ENCODE data around the gene PTPRQ. TPM values are rescaled to one million over a fixed set of nuclear protein-coding genes. Genes with fewer than 3 reads are reported as not detected.

Gene PTPRQ
- polyA plus RNA-seq, 1 donor (not counting 4 experiments of a cell fraction or from before 2014, with no cell fraction given), result 0.01 TPM

GRCh38 chr12:80625051-80625450 is 181.0 kb downstream of the PTPRQ start:
- H3K27ac ChIP-seq (ENCODE audit: control insufficient read depth, insufficient read depth, low read length), result no peak overlapping the region
- TF ChIP-seq EZH2 (IDR thresholded peaks at IDR 0.05; ENCODE audit: low read length) (no peak), CTCF (optimal IDR thresholded peaks at IDR 0.05 in 1 of 3, IDR thresholded peaks at IDR 0.05 in 1 of 3, conservative IDR thresholded peaks at IDR 0.05 in 1 of 3; ENCODE audit: extremely low read depth in 1 of 3, insufficient read depth in 2 of 3, low read length in 3 of 3) (no peak)
- H3K4me3 ChIP-seq (ENCODE audit: control insufficient read depth in 2 of 3, extremely low read depth in 1 of 3, insufficient read depth in 2 of 3, low read depth in 1 of 3, low read length in 3 of 3), result no peak overlapping the region
- DNase-seq (ENCODE audit: low read depth, low spot score) (no peak), FAIRE-seq (no peak)
- H4K20me1 ChIP-seq (ENCODE audit: control insufficient read depth, extremely low read depth, insufficient read depth, low read length), result no peaks in the 10 kb centered on the region
- H3K36me3 ChIP-seq (ENCODE audit: control insufficient read depth in 2 of 2, extremely low read depth in 1 of 2, insufficient read depth in 2 of 2, low read length in 2 of 2), result no peaks in the 10 kb centered on the region
- no peaks in the 10 kb centered on the region for H3K4me1 ChIP-seq (ENCODE audit: control insufficient read depth, extremely low read depth, insufficient read depth, low read length)
- no peaks in the 10 kb centered on the region for H3K9me3 ChIP-seq (ENCODE audit: control insufficient read depth, low read depth, low read length)
- no peaks in the 10 kb centered on the region for H3K9me1 ChIP-seq (ENCODE audit: control insufficient read depth, extremely low read depth, insufficient read depth, low read length)
- dilution Hi-C loops (cut with MboI; ENCODE audit: extremely low pct_ligation_motif_present, low sequenced_read_pairs), result no loop called here
- H3K4me2 ChIP-seq (ENCODE audit: control insufficient read depth, extremely low read depth, insufficient read depth, low read depth, low read length), result no peak overlapping the region
- no peak overlapping the region for H2AFZ ChIP-seq (ENCODE audit: control insufficient read depth, low read length)
- no peak overlapping the region for H3K9ac ChIP-seq (ENCODE audit: control insufficient read depth, extremely low read depth, insufficient read depth, low read length)
- H3K79me2 ChIP-seq (ENCODE audit: control insufficient read depth, insufficient read depth, low read length), result no peaks in the 10 kb centered on the region
- no peaks in the 10 kb centered on the region for H3K27me3 ChIP-seq (ENCODE audit: control insufficient read depth, extremely low read depth, insufficient read depth, low read length)

GRCh38 chr12:80625901-80626300 is 181.9 kb downstream of the PTPRQ start:
- H3K36me3 ChIP-seq (ENCODE audit: control insufficient read depth in 2 of 2, extremely low read depth in 1 of 2, insufficient read depth in 2 of 2, low read length in 2 of 2), result no peaks in the 10 kb centered on the region
- dilution Hi-C loops (cut with MboI; ENCODE audit: extremely low pct_ligation_motif_present, low sequenced_read_pairs), result no loop called here
- FAIRE-seq (no peak), DNase-seq (ENCODE audit: low read depth, low spot score) (no peak)
- H3K4me1 ChIP-seq (ENCODE audit: control insufficient read depth, extremely low read depth, insufficient read depth, low read length), result no peaks in the 10 kb centered on the region
- H3K79me2 ChIP-seq (ENCODE audit: control insufficient read depth, insufficient read depth, low read length), result no peaks in the 10 kb centered on the region
- H2AFZ ChIP-seq (ENCODE audit: control insufficient read depth, low read length), result no peak overlapping the region
- H3K9me1 ChIP-seq (ENCODE audit: control insufficient read depth, extremely low read depth, insufficient read depth, low read length), result no peaks in the 10 kb centered on the region
- no peak overlapping the region for H3K27ac ChIP-seq (ENCODE audit: control insufficient read depth, insufficient read depth, low read length)
- no peaks in the 10 kb centered on the region for H3K27me3 ChIP-seq (ENCODE audit: control insufficient read depth, extremely low read depth, insufficient read depth, low read length)
- TF ChIP-seq CTCF (optimal IDR thresholded peaks at IDR 0.05 in 1 of 3, IDR thresholded peaks at IDR 0.05 in 1 of 3, conservative IDR thresholded peaks at IDR 0.05 in 1 of 3; ENCODE audit: extremely low read depth in 1 of 3, insufficient read depth in 2 of 3, low read length in 3 of 3) (no peak), EZH2 (IDR thresholded peaks at IDR 0.05; ENCODE audit: low read length) (no peak)
- no peaks in the 10 kb centered on the region for H3K9me3 ChIP-seq (ENCODE audit: control insufficient read depth, low read depth, low read length)
- no peak overlapping the region for H3K4me2 ChIP-seq (ENCODE audit: control insufficient read depth, extremely low read depth, insufficient read depth, low read depth, low read length)
- H3K4me3 ChIP-seq (ENCODE audit: control insufficient read depth in 2 of 3, extremely low read depth in 1 of 3, insufficient read depth in 2 of 3, low read depth in 1 of 3, low read length in 3 of 3), result no peak overlapping the region
- no peak overlapping the region for H3K9ac ChIP-seq (ENCODE audit: control insufficient read depth, extremely low read depth, insufficient read depth, low read length)
- no peaks in the 10 kb centered on the region for H4K20me1 ChIP-seq (ENCODE audit: control insufficient read depth, extremely low read depth, insufficient read depth, low read length)

Measured in keratinocyte (primary cell).